Erythroblast (primary cell): ENCODE data around the gene CCDC106.

ENCODE experiments used
- GATA1 ChIP-seq: IDR thresholded peaks from 2 replicates; pipeline ENCODE4 v1.6.1; 2011; ENCODE audit warnings: low read depth, mild to moderate bottlenecking, control low read depth, low read length, moderate library complexity
- POLR2A ChIP-seq: IDR thresholded peaks from 2 replicates; pipeline ENCODE4 v1.6.1; 2011; ENCODE audit warnings: mild to moderate bottlenecking, low read length

- TF ChIP-seq POLR2A (no peak), GATA1 (no peak)
These were observed 24.9 kb upstream of the CCDC106 start for GRCh38 chr19:55623130-55623529.
